ENCODE results near the gene LRRC28. TPM values are rescaled to one million over a fixed set of nuclear protein-coding genes. Genes with fewer than 3 reads are reported as not detected.

LRRC28 gene
- total RNA-seq, 1 donor from 2014 or later: 33.0 TPM

- H3K27me3 Mint-ChIP-seq (ENCODE audit: unreplicated experiment): peaks cover 5% of the 10 kb centered on the region
- H3K36me3 Mint-ChIP-seq (ENCODE audit: low read depth, unreplicated experiment): no peaks in the 10 kb centered on the region
- no peak overlapping the region for H3K4me3 Mint-ChIP-seq (ENCODE audit: unreplicated experiment)
- no peaks in the 10 kb centered on the region for H3K4me1 Mint-ChIP-seq (ENCODE audit: unreplicated experiment)
- TF ChIP-seq CTCF (IDR thresholded peaks at IDR 0.05; ENCODE audit: unreplicated experiment): no peak
- no peak overlapping the region for H3K27ac Mint-ChIP-seq (ENCODE audit: unreplicated experiment)
- DNase-seq (ENCODE audit: low spot score): no peak
- no peaks in the 10 kb centered on the region for H3K9me3 Mint-ChIP-seq (ENCODE audit: unreplicated experiment)
Measured at GRCh38 chr15:99408236-99409096, 157.2 kb downstream of the LRRC28 start.

GRCh38 chr15:99409097-99409473 is 157.8 kb downstream of the LRRC28 start:
- Mint-ChIP-seq H3K27ac (ENCODE audit: unreplicated experiment) (no peak overlapping the region), H3K36me3 (ENCODE audit: low read depth, unreplicated experiment) (no peaks in the 10 kb centered on the region), H3K4me3 (ENCODE audit: unreplicated experiment) (no peak overlapping the region), H3K4me1 (ENCODE audit: unreplicated experiment) (no peaks in the 10 kb centered on the region), H3K9me3 (ENCODE audit: unreplicated experiment) (no peaks in the 10 kb centered on the region), H3K27me3 (ENCODE audit: unreplicated experiment) (peaks cover 5% of the 10 kb centered on the region)
- no peak for TF ChIP-seq CTCF (IDR thresholded peaks at IDR 0.05; ENCODE audit: unreplicated experiment)
- DNase-seq (ENCODE audit: low spot score): peak; percentile 39

GRCh38 chr15:99409560-99409959 is 158.3 kb downstream of the LRRC28 start:
- Mint-ChIP-seq H3K9me3 (ENCODE audit: unreplicated experiment) (no peaks in the 10 kb centered on the region), H3K4me1 (ENCODE audit: unreplicated experiment) (no peaks in the 10 kb centered on the region), H3K4me3 (ENCODE audit: unreplicated experiment) (no peak overlapping the region), H3K27me3 (ENCODE audit: unreplicated experiment) (peaks cover 5% of the 10 kb centered on the region), H3K36me3 (ENCODE audit: low read depth, unreplicated experiment) (no peaks in the 10 kb centered on the region), H3K27ac (ENCODE audit: unreplicated experiment) (no peak overlapping the region)
- no peak for TF ChIP-seq CTCF (IDR thresholded peaks at IDR 0.05; ENCODE audit: unreplicated experiment)
- no peak for DNase-seq (ENCODE audit: low spot score)

- H3K27ac Mint-ChIP-seq (ENCODE audit: unreplicated experiment): no peak overlapping the region
- peaks cover 3% of the 10 kb centered on the region for H3K27me3 Mint-ChIP-seq (ENCODE audit: unreplicated experiment)
- no peak overlapping the region for H3K4me3 Mint-ChIP-seq (ENCODE audit: unreplicated experiment)
- no peak for DNase-seq (ENCODE audit: low spot score)
- H3K36me3 Mint-ChIP-seq (ENCODE audit: low read depth, unreplicated experiment): no peaks in the 10 kb centered on the region
- TF ChIP-seq CTCF (IDR thresholded peaks at IDR 0.05; ENCODE audit: unreplicated experiment): no peak
- H3K4me1 Mint-ChIP-seq (ENCODE audit: unreplicated experiment): no peaks in the 10 kb centered on the region
- H3K9me3 Mint-ChIP-seq (ENCODE audit: unreplicated experiment): no peaks in the 10 kb centered on the region
Measured at GRCh38 chr15:99410477-99410876, 159.2 kb downstream of the LRRC28 start.

GRCh38 chr15:99411234-99411633 is 160.0 kb downstream of the LRRC28 start:
- Mint-ChIP-seq H3K4me3 (ENCODE audit: unreplicated experiment) (no peak overlapping the region), H3K27ac (ENCODE audit: unreplicated experiment) (no peak overlapping the region), H3K4me1 (ENCODE audit: unreplicated experiment) (no peaks in the 10 kb centered on the region), H3K27me3 (ENCODE audit: unreplicated experiment) (peaks cover 3% of the 10 kb centered on the region), H3K36me3 (ENCODE audit: low read depth, unreplicated experiment) (no peaks in the 10 kb centered on the region), H3K9me3 (ENCODE audit: unreplicated experiment) (no peaks in the 10 kb centered on the region)
- no peak for TF ChIP-seq CTCF (IDR thresholded peaks at IDR 0.05; ENCODE audit: unreplicated experiment)
- DNase-seq (ENCODE audit: low spot score): no peak

Measured in endothelial cell (in vitro differentiated cells).